NCI-H748 (cell line): ENCODE measurements around the gene MBLAC2.

Source experiments
- DNase-seq: peaks from one replicate; lab custom pipeline; 2025; ENCODE audit not compliant: unreplicated experiment; lab: John Stamatoyannopoulos, UW

Gene MBLAC2

DNA sequence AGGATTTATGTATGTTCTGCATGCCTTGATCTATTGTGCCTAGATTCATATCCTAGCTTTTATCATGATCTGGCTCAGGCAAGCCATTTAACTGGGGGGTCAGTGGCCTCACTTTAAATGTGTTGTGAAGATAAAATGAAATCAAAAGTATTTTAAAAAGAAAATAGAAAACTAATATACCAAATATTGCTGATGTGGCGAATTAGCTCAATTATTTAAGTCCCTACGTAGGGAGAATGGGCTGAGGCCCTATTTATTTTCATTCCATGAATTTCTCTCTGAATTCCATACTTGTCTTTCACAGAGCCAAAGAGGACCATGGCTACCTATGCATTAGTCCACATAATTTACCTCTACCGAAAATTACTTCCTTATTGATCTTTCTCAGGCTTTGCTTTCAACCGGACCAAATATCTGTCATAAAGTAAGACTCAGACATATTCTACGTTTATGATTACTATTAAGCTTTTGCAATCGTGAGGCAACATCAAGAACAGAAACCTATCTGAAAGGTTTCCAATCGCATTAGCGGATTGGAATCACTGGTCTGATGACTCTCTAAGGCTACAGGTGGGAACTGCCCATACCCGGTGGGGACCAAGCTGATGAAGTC, 1.7 kb downstream of the MBLAC2 start:
- no peak for DNase-seq

GRCh38 chr5:90461288-90461687, 13.3 kb downstream of the MBLAC2 start:
- DNase-seq: no peak

- no peak for DNase-seq
These were observed 27.6 kb downstream of the MBLAC2 start for GRCh38 chr5:90446961-90447360.

- no peak for DNase-seq
These were observed 33.9 kb downstream of the MBLAC2 start for GRCh38 chr5:90440644-90441043.

DNA sequence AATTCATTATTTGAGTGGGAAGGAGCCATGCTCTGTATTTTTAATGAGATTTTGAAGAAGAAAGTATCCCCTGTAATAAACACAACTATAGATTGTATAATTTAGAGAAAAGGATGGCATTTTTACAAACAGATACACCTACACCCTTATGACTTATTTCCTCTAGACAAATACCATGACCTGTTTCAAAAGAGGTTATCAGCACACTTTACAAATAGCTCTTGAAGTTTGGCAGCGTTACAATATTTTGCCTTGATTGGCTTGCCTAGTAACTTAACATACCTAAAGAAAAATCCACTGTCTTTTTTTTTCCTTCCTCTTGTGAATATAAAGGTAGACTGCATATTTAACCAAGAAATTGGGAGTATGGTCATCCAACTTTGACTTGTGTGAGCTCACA, 36.5 kb downstream of the MBLAC2 start:
- peak; percentile 8 for DNase-seq

- DNase-seq: no peak
These were observed 36.9 kb downstream of the MBLAC2 start for GRCh38 chr5:90437663-90438062.

DNA sequence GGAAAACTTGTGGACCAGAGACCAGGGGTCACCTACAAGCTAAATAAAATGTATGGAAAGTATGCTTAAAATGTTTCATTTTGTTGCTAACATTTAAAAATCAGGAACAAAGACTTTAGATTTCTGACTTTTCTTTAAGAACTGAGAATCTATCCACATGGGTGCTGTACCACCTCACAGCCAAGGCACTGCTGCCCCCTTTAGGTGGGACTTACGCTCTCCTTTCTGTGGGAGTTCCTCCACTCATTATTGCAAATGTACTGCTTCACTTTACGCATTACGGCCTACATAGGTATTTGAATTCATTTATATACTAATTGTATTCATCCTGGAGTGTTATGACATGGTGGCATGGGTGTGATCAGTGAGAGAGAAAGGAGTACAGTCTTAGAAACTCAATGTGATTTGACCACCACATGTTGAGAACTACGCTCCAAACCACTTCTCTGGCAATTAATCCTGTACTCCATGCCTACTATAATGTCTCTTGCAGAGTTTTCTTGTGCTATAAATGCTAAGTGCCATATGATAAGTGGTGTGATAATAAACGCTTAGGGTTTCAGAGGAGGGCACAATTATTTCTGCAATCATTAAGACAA, 40.4 kb downstream of the MBLAC2 start:
- peak; percentile 60 for DNase-seq

- no peak for DNase-seq
These were observed 50.3 kb downstream of the MBLAC2 start for GRCh38 chr5:90424245-90424644.

DNA sequence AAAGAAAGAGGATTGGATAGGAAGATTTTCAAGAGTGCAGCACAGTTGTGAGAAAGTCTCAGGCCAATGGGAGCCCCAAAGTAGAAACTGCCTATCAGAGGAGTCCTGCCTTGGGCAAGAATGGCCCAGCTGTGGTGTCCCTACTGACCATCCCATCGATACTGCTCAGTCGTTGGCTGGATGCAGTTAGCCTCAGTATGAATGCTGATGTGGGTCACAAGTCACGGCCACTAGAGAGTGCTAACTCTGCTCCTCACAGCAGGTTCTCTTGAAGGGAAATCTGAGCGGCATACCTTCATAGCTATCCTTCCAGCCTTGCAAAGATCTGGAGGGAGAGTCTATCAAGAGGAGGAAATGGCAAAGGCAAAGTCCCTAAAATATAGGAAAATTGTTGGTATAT, 53.4 kb downstream of the MBLAC2 start:
- peak; percentile 12 for DNase-seq

GRCh38 chr5:90418214-90418613, 56.4 kb downstream of the MBLAC2 start:
- no peak for DNase-seq

DNA sequence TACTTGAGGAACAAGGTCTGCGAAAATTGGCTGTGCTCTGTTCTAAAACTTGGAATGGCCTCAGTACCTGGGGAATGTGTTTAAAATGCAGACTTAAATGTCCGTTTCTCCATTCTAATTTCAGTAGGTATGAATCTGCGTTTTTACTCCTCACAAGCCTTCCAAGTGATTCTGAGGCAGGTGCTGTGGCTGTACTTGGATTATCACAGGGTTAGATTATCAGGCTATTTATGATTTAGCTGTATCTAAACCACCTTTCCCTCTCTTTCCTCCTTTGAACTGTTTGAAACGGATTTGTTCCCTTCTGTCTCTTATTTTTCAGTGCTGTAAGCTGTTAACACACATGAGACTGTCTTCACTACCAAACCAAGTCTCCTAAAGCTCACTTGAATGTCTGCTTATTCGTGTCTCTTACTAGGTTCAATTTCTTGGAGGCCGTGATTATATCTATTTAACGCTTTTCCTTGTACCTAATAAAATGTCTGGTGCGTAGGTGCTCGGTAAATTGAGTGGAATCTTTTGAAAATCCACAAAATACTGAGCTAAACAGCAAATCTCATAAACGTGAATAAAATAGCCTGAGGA, 64.3 kb downstream of the MBLAC2 start:
- DNase-seq: peak; percentile 52

GRCh38 chr5:90409318-90410177, 65.0 kb downstream of the MBLAC2 start, which contains the start of gene CETN3:
Gene CETN3, minus strand, starts transcription at chr5:90409756. Its CDS starts 95 bp downstream, at chr5:90409661.
- DNase-seq: peak; percentile 99

GRCh38 chr5:90408571-90409317, 65.8 kb downstream of the MBLAC2 start:
- DNase-seq: peak; percentile 64
